ENCODE data around the gene GRIA2. TPM values are rescaled to one million over a fixed set of nuclear protein-coding genes. Genes with fewer than 3 reads are reported as not detected.

Gene GRIA2
- total RNA-seq, 2 experiments from 2014 or later: not detected

DNA sequence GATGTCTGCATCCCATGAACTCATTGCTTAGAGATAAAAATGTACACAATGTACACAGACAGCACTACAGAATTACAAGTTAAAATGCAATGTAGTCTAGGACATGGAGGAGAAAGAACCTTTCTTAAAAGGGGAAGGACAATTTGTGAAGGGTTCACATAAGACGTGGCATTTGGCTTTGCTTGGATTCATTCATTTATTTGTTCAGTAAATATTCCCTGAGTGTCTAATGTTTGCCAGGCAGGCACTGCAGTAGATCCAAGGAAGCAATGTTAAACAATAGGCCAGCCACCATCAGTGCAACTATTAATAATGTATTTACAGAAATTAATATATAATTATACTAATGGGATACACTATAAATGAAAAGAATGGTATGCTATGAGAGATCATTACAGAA is 94.4 kb downstream of the GRIA2 start:
- no peak overlapping the region for H3K27ac Mint-ChIP-seq
- CTCF ChIA-PET: no interaction called here
- DNase-seq: no peak
- H3K4me3 Mint-ChIP-seq: no peak overlapping the region
- no peaks in the 10 kb centered on the region for H3K36me3 Mint-ChIP-seq
- POLR2A ChIA-PET: no interaction called here
- H3K4me1 Mint-ChIP-seq (ENCODE audit: low read depth): no peaks in the 10 kb centered on the region
- H3K27me3 Mint-ChIP-seq: no peaks in the 10 kb centered on the region
- intact Hi-C loops (cut with micrococcal nuclease): no loop called here
- H3K9me3 Mint-ChIP-seq: no peaks in the 10 kb centered on the region

GRCh38 chr4:157315968-157316367 is 95.4 kb downstream of the GRIA2 start:
- no peaks in the 10 kb centered on the region for H3K36me3 Mint-ChIP-seq
- CTCF ChIA-PET: no interaction called here

DNA sequence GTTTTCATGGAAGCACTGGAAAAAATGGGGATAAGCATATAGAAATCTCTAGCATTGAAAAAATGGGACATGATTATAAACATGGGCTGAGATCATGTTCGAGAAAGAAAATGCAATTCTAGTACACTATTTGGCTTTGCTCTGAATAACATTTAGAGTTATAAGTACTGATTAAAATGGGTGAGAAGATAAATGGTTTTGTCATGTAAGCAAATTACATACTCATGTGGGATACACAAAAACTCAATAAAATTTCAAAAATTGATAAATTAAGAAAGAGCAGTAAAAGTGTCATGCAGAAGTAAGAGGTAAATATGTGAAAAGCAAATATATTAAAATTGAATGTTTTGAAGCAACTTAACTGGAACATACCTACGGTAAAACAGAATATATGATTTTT is 99.6 kb downstream of the GRIA2 start:
- Mint-ChIP-seq H3K4me1 (ENCODE audit: low read depth) (no peaks in the 10 kb centered on the region), H3K9me3 (peaks cover 11% of the 10 kb centered on the region), H3K27ac (no peak overlapping the region), H3K36me3 (no peaks in the 10 kb centered on the region), H3K27me3 (no peaks in the 10 kb centered on the region), H3K4me3 (no peak overlapping the region)
- DNase-seq: no peak
- CTCF ChIA-PET: no interaction called here
- intact Hi-C loops (cut with micrococcal nuclease): no loop called here
- POLR2A ChIA-PET: no interaction called here

More at GRCh38 chr4:157315968-157316367, 95.4 kb downstream of the GRIA2 start:
- Mint-ChIP-seq H3K4me1 (ENCODE audit: low read depth) (no peaks in the 10 kb centered on the region), H3K27me3 (no peaks in the 10 kb centered on the region), H3K27ac (no peak overlapping the region), H3K9me3 (peaks cover 2% of the 10 kb centered on the region), H3K4me3 (no peak overlapping the region)
- intact Hi-C loops (cut with micrococcal nuclease): no loop called here
- POLR2A ChIA-PET: no interaction called here
- no peak for DNase-seq

- DNase-seq: no peak
- no peaks in the 10 kb centered on the region for H3K4me1 Mint-ChIP-seq (ENCODE audit: low read depth)
- CTCF ChIA-PET: no interaction called here
- intact Hi-C loops (cut with micrococcal nuclease): no loop called here
- peaks cover 10% of the 10 kb centered on the region for H3K9me3 Mint-ChIP-seq
- POLR2A ChIA-PET: no interaction called here
- no peaks in the 10 kb centered on the region for H3K27me3 Mint-ChIP-seq
- H3K4me3 Mint-ChIP-seq: no peak overlapping the region
- no peak overlapping the region for H3K27ac Mint-ChIP-seq
- no peaks in the 10 kb centered on the region for H3K36me3 Mint-ChIP-seq
Observed at GRCh38 chr4:157327666-157328065, 107.1 kb downstream of the GRIA2 start.

DNA sequence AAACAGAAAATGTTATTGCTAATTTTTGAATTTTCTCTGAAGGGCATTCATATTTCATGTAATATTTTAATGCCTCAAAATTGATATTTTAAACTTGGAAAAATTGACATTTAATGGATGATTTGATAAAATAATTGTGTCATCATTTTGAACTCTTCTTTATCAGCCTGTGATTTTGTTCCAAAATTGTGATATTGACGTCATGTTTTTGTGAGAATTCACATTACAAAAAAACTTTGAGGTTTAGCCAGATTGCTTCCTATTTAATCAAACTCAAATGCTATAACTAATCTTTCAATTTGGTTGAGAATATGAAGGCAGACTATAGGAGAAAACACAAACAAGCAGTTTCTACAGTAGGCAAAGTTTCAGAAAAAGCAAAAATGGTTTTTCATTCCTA is 137.4 kb downstream of the GRIA2 start:
- Mint-ChIP-seq H3K4me3 (no peak overlapping the region), H3K9me3 (peaks cover 11% of the 10 kb centered on the region), H3K27ac (no peak overlapping the region), H3K36me3 (no peaks in the 10 kb centered on the region), H3K4me1 (ENCODE audit: low read depth) (no peaks in the 10 kb centered on the region), H3K27me3 (no peaks in the 10 kb centered on the region)
- intact Hi-C loops (cut with micrococcal nuclease): no loop called here
- POLR2A ChIA-PET: no interaction called here
- no peak for DNase-seq
- CTCF ChIA-PET: no interaction called here

DNA sequence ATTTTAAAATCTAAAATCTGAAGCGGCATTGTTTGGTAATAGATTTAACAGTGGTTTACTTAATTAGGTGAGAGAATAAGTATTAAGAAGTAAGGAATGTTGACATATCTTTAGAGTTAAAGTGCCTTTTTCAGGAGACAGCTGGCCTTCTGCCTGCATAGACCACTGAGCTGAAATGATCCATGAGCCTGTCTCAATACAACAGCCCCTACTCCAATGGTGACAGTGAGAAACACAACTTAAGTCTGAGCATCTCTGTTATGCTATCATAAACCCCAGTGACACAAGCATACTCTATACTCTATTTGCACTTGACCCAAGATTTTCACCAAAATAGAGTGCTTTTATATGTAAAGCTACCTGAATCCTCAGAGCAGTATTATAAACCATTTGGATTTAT is 137.9 kb downstream of the GRIA2 start:
- H3K4me1 Mint-ChIP-seq (ENCODE audit: low read depth): no peaks in the 10 kb centered on the region
- H3K27ac Mint-ChIP-seq: no peak overlapping the region
- peaks cover 13% of the 10 kb centered on the region for H3K9me3 Mint-ChIP-seq
- DNase-seq: no peak
- POLR2A ChIA-PET: no interaction called here
- CTCF ChIA-PET: no interaction called here
- H3K4me3 Mint-ChIP-seq: no peak overlapping the region
- intact Hi-C loops (cut with micrococcal nuclease): no loop called here
- H3K27me3 Mint-ChIP-seq: no peaks in the 10 kb centered on the region
- H3K36me3 Mint-ChIP-seq: no peaks in the 10 kb centered on the region

DNA sequence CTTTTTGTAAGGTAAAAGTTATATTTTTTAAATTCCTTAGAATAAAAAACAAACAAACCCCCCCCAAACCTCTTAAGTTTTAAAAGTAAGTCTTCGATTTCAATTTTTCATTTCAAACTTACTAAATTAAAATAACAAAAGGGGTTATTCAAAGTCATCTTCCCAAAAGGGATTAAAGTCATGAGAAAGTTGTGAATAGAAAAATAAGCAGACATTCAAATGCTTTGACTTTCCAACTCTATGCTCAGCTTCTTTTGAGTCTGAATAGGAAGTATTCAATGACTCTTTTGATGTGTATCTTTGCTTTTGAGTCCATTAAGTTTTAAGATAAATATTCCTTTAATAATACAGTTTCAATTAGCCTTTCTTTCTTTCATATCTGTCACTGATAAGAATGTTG is 138.3 kb downstream of the GRIA2 start:
- Mint-ChIP-seq H3K36me3 (no peaks in the 10 kb centered on the region), H3K4me3 (no peak overlapping the region), H3K4me1 (ENCODE audit: low read depth) (no peaks in the 10 kb centered on the region), H3K27ac (no peak overlapping the region), H3K9me3 (peaks cover 13% of the 10 kb centered on the region), H3K27me3 (no peaks in the 10 kb centered on the region)
- intact Hi-C loops (cut with micrococcal nuclease): no loop called here
- POLR2A ChIA-PET: no interaction called here
- DNase-seq: no peak
- CTCF ChIA-PET: no interaction called here

GRCh38 chr4:157363360-157363759 is 142.8 kb downstream of the GRIA2 start:
- Mint-ChIP-seq H3K27me3 (no peaks in the 10 kb centered on the region), H3K4me3 (no peak overlapping the region), H3K9me3 (peaks cover 10% of the 10 kb centered on the region), H3K36me3 (no peaks in the 10 kb centered on the region), H3K27ac (no peak overlapping the region), H3K4me1 (ENCODE audit: low read depth) (no peaks in the 10 kb centered on the region)
- CTCF ChIA-PET: interaction anchor here (0.5 kb wide), 1 partner anchor 14 kb away, joined by 3 read pairs; no protein-coding TSS in a partner anchor
- no peak for DNase-seq
- POLR2A ChIA-PET: no interaction called here
- intact Hi-C loops (cut with micrococcal nuclease): no loop called here

DNA sequence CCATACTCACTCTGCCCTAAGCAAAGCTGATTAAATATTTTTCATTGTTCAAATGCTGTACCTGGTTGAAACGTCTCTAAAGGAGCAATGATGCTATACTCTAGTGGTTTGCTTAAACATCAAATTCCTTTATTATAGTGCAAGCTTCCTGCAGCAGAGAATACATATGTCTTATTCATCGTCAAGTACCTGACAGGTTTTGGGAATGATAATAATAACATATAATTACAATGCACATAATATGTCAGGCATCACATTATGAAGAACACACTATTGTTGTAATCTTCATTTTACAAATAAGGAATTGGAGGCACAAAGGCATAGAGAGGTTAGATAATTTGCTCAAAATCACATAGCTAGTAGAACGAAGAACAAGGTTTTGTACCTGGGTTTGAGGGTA is 151.6 kb downstream of the GRIA2 start:
- H3K4me1 Mint-ChIP-seq (ENCODE audit: low read depth): no peaks in the 10 kb centered on the region
- intact Hi-C loops (cut with micrococcal nuclease): no loop called here
- H3K27me3 Mint-ChIP-seq: no peaks in the 10 kb centered on the region
- ChIA-PET CTCF (no interaction called here), POLR2A (no interaction called here)
- no peaks in the 10 kb centered on the region for H3K36me3 Mint-ChIP-seq
- DNase-seq: no peak
- H3K27ac Mint-ChIP-seq: no peak overlapping the region
- H3K9me3 Mint-ChIP-seq: peaks cover 10% of the 10 kb centered on the region
- H3K4me3 Mint-ChIP-seq: no peak overlapping the region

DNA sequence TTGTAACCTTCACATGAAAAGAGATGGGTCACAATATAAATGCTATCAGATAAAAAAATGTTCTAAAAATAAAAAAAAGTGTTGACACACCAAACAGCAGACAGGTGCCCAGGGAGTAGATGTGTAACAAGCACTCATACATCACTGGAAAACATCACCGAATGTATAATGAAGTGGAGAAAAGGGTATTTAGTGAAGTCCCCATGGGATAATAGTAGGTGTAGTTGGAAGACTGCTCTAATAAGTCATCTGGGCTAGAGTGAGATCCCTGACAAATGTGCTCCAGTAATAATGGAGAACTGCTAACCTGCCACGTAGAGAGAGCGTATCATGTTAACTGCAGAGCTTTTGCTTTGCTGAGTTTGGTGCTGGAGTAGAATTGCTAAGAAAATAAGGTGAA is 152.0 kb downstream of the GRIA2 start:
- no peak for DNase-seq
- H3K9me3 Mint-ChIP-seq: peaks cover 12% of the 10 kb centered on the region
- intact Hi-C loops (cut with micrococcal nuclease): no loop called here
- no peaks in the 10 kb centered on the region for H3K27me3 Mint-ChIP-seq
- H3K4me1 Mint-ChIP-seq (ENCODE audit: low read depth): no peaks in the 10 kb centered on the region
- no peak overlapping the region for H3K27ac Mint-ChIP-seq
- H3K36me3 Mint-ChIP-seq: no peaks in the 10 kb centered on the region
- POLR2A ChIA-PET: no interaction called here
- CTCF ChIA-PET: no interaction called here
- no peak overlapping the region for H3K4me3 Mint-ChIP-seq

GRCh38 chr4:157389741-157390140 is 169.2 kb downstream of the GRIA2 start:
- no peak overlapping the region for H3K4me3 Mint-ChIP-seq
- no peaks in the 10 kb centered on the region for H3K27me3 Mint-ChIP-seq
- peaks cover 6% of the 10 kb centered on the region for H3K9me3 Mint-ChIP-seq
- no peaks in the 10 kb centered on the region for H3K4me1 Mint-ChIP-seq (ENCODE audit: low read depth)
- H3K27ac Mint-ChIP-seq: no peak overlapping the region
- ChIA-PET CTCF (no interaction called here), POLR2A (no interaction called here)
- H3K36me3 Mint-ChIP-seq: no peaks in the 10 kb centered on the region
- no peak for DNase-seq
- intact Hi-C loops (cut with micrococcal nuclease): no loop called here

- H3K27me3 Mint-ChIP-seq: no peaks in the 10 kb centered on the region
- peaks cover 2% of the 10 kb centered on the region for H3K9me3 Mint-ChIP-seq
- no peaks in the 10 kb centered on the region for H3K36me3 Mint-ChIP-seq
- H3K4me1 Mint-ChIP-seq (ENCODE audit: low read depth): no peaks in the 10 kb centered on the region
- ChIA-PET CTCF (no interaction called here), POLR2A (no interaction called here)
- intact Hi-C loops (cut with micrococcal nuclease): no loop called here
- no peak for DNase-seq
- no peak overlapping the region for H3K27ac Mint-ChIP-seq
- H3K4me3 Mint-ChIP-seq: no peak overlapping the region
Observed at GRCh38 chr4:157405070-157405469, 184.5 kb downstream of the GRIA2 start.
